Activated CD8-positive, alpha-beta memory T cell treated with anti-CD3 and anti-CD28 coated beads for 48 hours (primary cell): ENCODE measurements around the gene OTX2.

Experiments
- DNase-seq, 3 experiments: peaks; one replicate each; pipeline ENCODE4 v3.0.0-alpha.2; 2020; ENCODE audit warnings: low read depth in 2 of 3, low spot score in 2 of 3

OTX2 gene

DNA sequence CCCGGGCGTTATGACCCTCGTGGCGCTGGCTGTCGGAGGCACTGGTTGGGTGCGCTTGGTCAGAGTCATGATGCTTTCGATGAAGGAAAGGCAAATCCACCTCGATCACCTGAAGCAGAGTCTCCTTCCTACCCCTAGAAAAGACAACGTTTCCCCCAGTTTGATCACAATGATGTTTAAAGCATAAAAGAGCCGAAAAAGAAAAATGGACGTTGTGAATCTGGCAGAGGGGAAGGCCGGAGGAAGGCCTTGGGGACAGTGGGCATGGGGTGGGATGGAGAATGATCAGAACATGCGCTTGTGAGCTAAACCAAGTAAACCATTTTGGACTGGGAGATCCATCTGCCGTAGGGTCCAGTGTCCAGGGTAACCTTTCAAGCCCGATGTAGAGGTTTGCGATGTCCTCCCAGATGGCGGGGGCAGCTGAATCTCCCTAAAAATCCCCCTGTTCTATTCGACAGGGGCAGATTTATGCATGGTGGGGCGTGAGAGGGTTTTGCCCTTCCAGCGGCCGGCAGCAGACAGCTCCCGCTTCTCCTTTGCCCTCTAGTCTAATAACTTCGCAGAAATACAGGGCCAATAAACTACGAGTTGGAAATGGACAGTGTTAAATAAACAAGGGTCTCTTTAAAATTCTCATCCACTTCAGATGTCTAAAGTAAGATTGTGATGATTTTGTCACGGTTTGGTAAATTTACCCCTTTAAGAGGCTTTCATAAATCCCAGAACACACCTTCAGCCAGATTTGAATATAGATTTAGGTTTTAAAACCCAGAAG, 2.3 kb upstream of the OTX2 start:
- DNase-seq = no peak

DNA sequence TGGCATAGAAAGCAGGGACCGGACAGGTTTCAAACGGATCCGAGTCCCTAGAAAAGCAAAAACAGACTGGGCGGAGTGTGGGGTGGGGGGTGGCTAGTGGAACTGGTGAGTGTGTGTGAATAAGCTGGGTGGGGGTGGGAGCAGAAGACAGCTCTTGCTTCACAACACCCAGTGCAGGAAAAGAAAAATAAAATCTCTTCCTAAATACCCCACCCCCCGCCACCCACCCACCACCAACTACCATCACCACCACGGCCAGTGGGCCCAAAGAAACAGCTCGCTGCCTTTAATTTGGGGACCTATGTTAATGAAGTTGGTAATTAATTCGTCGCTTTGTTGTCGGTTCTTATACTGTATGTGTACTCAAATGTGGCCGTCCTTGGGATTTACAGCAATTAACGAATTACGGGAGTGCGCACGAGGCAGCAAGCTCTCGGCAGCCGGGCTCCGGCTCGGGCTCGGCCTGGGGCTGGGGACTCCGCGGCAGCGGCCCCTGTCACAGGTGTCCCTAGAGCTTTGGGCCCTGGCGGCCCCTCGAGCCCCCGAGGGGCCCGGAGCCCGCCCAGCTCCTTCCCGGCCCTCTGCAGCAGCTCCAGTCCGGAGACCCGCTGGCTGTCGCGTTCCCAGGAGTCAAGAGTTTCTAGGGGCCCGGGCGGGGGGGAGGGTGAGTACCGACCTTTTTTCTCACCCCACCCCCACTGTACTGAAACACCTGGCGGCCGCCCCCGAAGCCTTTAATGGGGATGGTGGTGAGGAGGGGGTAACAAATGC, 1.5 kb upstream of the OTX2 start:
- DNase-seq = no peak

DNA sequence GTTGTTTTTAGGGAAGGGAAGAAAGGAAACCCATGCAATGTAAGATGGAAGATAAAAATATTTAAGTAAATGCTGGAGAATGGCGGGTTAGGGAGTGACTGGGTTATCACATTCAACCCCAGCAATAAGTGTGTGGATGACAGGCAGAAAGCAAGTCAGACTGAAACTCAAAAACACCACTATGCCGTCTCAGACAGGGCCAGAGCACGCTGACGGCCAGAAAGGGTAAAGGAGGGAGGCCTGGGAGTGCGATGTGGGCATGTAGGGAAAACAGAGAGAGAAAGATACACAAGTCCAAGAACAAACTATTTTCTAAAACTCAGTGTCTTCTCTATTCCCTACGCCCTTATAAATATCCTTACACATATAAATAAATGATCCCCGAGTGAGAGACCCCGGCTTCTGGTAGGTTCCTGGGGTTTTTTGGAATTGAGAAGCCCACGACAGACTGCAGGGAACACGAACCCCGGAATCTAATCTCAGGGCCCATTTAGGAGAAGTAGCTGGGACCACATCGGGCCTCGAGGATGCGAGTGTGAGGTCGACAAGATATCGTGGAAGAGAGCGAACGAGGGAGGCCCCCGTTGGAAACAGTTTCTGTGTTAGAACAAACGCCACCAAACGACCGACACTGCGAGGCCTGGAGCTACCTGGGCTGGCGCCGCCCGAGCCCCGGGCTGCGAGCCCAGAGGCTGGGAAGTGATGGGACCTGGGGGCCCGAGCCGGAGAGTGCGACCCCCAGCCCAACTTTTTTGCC, 735 bp upstream of the OTX2 start:
- DNase-seq = no peak

DNA sequence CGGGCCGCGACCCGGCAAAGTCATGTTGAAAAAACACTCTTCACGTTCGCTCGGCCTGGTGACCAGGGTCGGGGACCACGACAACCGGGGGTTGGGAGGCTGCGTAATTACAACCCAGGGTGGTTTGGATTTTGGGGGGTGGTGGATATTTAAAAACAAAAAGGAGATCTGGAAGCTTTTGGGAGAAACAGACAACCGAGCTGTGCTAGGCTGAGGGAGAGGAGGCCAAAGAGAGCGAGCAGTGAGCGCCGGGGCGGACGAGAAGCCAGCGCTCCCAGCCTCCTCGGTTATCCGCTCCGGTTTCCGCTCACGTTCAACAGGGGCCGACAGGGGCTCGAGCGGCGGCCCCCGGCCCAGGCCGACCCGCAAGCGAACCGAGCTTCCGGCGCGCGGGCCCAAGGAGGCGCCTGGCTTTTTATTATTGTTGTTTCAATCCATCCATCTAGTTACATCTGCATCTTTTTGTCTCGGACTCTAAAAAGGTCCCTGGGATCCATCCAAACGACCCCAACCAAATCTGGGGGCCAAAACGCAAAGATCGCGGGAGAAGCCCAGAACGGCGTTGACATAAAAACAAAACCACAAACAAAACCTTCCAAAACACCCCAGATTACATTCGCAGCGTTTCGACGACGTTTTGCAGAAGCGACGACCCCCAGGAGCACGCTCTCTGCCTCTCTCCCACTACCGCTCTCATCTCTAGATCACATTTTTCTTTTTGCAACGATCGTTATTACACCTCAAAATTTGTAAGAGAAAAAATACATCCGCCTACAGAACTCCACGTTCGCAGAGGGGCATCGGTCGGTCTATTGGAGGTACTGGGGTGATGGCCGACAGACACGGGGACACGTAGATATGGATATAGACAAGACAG, 771 bp downstream of the OTX2 start:
- no peak for DNase-seq

DNA sequence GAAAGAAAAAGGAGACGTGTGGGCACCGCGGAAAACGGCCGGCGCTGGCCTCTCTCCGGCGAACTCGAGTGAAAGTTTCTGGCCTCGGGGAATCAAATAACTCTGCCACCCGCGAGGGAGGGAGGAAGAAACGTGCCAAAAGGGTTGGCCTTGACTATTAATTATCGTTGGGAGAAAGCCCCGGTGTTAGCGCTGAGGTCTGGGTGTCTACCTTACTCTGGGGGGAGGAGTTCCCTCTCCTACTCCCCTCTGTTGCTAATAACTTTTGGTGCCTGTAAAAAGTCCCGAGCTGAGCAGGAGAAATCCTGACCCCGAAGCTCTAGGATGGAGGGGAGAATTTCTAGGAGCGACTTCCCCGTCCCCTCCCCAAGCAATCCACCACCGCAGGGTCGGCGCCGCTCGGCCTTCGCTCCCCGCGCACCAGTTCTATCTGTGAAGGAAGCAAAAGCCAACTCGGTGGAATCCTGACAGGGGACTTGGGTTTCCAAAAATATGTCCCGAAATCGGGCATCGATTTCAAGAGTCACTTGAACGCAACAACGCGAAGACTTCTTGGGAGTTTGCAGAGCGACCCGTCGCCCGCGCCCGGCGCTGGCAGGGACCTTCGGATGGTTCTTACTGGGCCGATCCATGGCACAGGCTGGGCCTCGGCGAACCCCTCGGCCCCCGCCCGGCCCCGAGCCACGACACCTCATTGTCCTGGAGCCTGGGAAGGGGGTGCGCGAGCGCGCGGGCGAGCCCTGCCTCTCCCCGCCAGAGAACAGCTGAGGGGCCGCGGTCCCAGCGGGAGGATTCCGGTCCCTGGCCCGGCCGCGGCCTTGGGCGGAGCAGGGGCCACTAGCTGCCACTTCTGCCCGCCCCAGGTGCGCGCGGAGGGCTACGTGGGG, 1.7 kb downstream of the OTX2 start:
- DNase-seq = no peak

DNA sequence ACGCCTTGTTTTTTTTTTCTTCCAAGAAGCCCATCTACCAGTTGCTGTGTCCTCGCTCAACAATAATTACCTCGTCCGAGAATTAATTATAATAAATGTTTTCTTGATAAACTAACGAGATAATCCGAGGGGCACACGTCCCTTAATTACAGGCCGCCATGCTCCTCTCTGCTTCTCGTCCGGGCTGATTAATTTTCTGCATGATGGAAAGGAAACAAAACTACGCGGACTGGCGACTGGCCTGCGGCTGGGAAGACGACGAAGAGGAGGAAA, 2.2 kb downstream of the OTX2 start:
- DNase-seq = no peak

DNA sequence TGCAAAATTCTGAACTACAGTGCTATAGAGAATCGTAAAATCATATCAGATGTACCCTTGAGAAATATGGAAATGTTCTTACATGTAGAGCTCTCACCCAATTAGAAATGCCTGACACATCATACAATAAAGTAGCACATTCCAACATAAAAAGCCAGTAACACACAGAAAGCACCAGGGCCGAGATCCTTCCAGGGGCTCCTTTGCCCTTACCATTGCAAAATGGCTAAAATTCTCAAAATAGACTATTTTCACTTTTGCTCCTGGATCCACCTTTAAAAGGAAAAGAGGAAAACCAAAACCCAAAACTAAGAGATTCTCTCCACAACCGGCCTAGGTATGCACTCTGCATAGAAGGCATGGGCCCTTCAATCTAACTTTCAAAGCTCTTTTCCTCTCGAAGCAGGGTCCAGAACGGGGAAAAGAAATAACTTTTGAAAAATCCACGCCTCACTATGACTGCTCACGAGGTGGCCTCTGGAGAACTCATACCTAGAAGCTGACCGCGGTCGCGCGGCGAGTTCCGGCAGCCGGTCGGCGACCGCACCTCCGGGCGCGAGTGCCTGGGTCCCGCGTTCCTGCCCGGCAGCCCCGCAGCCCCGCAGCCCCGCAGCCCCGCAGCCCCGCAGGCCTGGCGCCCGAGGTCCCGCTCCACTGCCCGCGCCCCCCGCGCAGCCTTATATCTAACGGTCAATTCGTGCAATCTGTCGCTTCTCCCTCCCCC, 2.7 kb downstream of the OTX2 start:
- no peak for DNase-seq

DNA sequence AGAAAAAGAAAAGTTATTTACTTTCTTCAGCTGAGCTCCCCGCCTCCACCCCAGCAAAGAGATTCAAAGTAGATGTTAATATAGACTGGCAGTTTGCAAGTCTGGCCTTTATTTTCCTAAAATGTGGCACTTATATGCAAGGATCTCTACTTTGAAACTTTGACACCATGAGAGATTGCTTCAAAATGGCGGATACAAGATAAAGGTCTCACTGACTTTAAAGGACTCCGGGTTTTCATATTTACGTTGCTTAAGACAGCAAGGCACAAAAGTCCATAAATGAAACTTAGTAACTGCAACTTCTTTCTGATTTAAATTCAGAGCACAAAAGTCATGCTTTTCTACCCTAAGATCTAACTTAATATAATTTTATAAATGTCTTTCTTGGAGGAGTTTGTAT, 3.5 kb downstream of the OTX2 start:
- no peak for DNase-seq

DNA sequence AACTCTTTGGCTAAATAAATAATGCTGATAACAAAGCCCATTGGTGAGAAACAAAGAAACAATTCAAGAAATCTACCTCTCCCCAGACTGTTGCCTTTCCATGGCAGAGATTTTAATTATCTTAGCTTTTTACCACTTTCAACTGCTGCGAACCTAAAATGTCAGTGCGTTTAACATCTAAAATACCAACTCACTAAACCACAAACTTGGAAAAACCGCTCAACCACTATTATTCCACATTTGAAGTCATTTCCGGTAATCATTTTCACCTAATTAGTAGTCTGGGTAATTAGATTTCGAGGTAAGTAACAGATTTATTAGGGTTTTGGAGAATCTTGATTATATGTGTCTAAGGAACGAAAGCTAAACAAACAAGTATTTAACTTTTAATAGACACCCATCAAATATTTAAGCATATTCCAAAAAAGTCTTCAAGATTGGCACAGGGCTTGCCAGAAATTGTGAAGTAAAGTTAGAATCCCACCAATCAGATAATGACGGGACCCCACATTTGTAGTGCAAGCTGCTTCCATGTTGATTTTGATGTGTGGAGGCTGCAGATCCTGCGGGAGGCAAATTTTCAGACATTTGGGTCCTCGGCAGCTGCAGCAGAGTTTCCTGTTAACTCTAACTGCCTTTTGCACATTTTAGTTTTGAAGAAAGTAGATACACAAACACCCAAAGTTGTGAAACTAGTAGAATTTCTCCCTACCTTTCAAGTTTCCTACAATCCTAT, 4.1 kb downstream of the OTX2 start:
- no peak for DNase-seq

DNA sequence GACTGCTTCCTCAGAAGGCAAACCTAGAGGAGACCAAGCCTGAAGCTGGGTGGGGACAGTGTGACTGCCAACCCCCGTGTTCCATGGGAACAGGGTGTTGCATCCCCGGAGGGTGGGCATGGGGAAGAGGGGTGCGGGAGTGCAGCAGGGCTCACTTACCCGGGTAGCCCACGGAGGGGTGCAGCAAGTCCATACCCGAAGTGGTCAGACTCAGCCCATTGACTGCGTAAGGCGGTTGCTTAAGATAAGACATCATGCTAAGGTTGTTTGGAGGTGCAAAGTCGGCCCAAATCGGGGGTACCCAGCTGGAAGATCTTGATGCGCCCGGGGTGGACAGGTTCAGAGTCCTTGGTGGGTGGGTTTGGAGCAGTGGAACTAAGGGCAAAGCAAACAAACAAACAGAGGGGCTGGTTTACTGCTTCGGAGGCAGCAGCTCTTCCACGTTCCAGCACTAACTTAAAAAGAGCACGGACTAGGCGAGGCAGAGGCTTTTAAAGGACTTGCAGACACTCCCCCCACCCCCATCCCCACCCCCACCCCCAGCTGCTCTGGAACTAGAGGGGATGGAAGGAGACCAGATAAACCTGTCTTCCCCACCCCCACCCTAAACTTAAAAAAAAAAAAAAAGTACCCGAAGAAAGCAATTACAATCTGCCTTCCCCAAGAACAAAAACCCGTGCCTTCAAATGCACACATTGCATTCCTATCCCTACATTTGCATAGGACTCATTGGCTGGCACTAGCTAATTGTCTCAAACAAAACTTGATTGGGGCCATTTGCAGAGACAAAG, 4.9 kb downstream of the OTX2 start:
- no peak for DNase-seq

DNA sequence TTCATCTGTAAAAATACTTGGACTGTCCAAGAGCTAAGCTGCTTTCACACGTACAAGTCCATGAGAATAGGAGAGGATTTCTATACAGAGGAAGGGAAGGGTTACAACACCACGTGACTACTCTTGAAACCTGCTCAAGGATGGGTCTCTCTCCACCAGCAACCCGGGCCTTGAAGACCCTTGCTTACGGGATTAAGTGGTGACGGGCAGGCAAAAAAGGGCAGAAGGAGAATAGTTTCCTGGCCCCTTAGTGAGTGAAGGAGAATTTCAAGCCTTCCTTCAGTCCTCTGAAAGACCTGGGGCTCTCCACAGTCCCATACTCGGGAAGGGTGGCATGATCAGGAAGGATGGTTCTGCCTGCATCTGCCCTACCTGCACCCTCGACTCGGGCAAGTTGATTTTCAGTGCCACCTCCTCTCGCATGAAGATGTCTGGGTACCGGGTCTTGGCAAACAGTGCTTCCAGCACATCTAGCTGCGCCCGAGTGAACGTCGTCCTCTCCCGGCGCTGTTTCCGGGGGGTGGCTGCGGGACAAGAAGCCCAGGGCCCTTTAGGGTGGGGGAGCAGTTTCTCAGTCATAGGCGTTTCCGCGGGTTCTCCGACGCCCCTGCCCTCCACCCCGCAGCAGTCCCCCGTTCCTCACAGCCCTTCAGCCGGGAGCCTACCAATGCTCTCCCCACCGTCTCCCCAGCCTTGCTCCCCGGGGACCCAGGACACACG, 6.3 kb downstream of the OTX2 start:
- no peak for DNase-seq

DNA sequence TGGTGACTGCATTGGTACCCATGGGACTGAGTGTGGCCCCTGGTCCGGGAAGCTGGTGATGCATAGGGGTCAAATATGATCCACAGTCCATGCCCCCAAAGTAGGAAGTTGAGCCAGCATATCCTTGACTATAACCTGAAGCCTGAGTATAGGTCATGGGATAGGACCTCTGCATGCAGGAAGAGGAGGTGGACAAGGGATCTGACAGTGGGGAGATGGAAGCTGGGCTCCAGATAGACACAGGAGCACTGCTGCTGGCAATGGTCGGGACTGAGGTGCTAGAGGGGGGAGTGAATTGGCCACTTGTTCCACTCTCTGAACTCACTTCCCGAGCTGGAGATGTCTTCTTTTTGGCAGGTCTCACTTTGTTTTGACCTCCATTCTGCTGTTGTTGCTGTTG, 8.4 kb downstream of the OTX2 start:
- no peak for DNase-seq

DNA sequence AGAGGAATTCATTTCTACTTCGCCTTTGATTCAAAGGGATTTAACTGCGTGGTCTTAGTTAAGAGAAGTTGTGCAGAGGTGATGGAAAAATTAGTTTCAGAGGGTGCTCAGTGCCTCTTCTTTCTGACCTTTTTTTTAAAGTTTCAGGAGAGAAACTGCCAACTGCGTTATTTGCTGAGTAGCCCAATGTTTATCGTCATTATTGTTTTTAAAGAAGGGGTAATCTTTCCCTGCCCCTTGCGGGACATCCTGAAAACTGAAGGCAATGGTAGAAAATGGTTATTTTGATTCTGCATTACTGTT, 11.0 kb downstream of the OTX2 start:
- no peak for DNase-seq

DNA sequence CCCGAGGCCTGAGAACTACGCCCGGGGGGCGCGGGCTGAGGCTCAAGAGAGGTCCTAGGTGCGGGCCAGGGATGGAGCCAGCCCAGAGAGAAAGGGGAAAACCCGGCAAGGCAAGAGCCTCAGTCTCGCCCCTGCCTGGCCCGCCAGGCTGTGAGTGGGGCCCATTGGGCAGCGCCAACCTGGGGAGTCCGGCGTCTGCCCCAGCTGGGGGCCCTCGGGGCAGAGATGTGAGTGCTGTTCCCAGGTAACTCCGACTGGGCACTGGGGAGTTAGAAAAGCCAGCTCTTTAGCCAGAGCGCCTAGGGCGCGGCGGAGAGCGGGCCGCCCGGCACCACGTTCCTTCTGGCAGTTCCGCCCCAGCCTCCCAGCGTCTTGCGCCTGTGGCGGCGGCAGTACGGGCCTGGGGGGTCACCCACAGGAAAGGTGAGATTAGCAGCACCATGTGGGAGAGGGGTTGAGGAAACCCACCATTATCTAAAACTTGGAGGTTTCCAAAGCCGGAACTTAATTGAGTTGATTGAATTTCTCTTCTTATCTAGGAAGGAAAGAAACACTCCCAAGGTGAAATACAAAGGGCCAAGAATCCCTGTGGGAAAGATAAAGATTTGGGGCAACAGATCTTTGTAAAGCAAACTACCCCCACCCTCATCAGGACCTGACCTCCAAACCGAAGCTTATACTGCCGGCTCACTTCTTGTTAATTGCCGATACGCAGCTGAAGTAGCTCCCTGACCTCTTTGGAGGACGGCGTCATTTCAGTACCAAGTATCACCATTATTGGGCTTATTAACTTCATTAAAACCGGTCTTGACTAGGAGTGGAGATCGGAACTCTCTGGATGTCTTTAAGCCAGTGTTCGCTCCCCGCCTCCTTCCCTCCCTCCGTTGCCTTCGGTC, 11.6 kb downstream of the OTX2 start:
- no peak for DNase-seq

DNA sequence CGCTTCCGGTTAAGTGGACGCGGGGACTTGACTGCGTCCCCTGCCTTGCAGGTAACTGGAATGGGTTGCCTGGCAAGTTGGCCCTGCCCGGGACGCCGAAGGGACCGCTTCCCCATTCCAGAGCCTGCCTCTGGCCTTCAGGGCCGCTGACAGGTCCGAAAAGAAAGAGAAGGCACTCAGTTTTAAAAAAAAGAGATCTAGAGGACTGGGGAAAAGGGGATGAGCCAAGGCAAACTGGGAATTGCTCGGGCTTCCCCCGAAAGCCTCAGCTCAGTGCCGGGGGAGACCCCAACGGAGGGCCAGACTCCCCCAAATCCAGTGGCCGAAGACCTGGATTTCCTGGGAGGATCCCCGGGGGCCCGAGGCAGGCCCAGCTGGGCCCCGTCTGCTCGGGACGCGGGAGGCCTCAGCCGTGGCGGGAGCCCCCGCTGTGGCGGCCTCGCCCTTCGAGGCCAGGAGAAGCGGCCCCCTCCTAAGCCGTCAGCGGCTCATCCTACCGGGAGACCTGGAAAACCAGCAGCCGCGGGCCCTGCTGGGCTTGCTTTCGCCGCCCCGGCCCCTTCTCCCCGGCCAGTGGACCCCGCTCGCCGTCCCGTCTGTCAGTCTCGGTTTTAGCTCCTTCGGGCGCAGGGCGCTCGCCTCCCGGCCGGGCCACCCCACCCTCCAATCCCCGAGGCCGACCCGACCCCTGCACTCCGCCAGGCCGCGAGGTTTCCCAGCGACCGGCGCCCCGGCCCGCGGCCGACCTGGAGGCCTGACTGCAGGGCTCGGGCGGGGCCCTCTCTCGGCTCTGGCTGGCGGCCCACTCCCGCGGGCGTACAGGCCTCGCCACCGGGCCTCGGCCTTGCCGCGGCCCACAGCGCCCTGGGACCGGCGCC, 12.5 kb downstream of the OTX2 start:
- no peak for DNase-seq
